AG04449 (cell line): ENCODE data around the gene CXorf65.
A peak's percentile ranks its signal among the peaks of the same experiment; 100 is the strongest.

ENCODE experiments used
- CTCF ChIA-PET: fragments of 350-600 bp; formaldehyde crosslinking; extraction: SDS; loops from one replicate; lab custom pipeline; 2021; ENCODE audit warnings: antibody characterized with exemption; lab: Yijun Ruan, JAX
- POLR2A ChIA-PET: fragments of 400-600, 350-600 bp; formaldehyde crosslinking; extraction: SDS; loops from one replicate; lab custom pipeline; 2020; ENCODE audit warnings: antibody characterized with exemption, inconsistent platforms; lab: Yijun Ruan, JAX
- DNase-seq: peaks from one replicate; pipeline ENCODE4 v3.0.0-alpha.2; 2010; ENCODE audit warnings: low read depth, low spot score
- H3K4me3 ChIP-seq: 2 replicates; pipeline ENCODE4 v1.5.1; 2011; ENCODE audit warnings: low read depth, mild to moderate bottlenecking, control low read depth, low read length
- CTCF ChIP-seq: IDR thresholded peaks from one replicate; pipeline ENCODE4 v1.5.1; 2011; ENCODE audit warnings: mild to moderate bottlenecking, moderate library complexity, low read length, control low read depth, inconsistent platforms; ENCODE audit not compliant: insufficient read depth; ENCODE audit errors: missing control alignments

The CXorf65 gene

GRCh38 chrX:71067712-71068043 is 38.9 kb downstream of the CXorf65 start:
- POLR2A ChIA-PET = interaction anchor here (0.6 to 1.4 kb wide), 2 partner anchors 51 to 224 kb away, joined by 4 to 5 read pairs; partner anchors contain the start of gene MED12
- no peak for DNase-seq
- TF ChIP-seq CTCF = no peak
- H3K4me3 ChIP-seq = peak overlapping the region; percentile 69
- CTCF ChIA-PET = no interaction called here

- CTCF ChIA-PET = no interaction called here
- H3K4me3 ChIP-seq = peak overlapping the region; percentile 69
- DNase-seq = no peak
- POLR2A ChIA-PET = interaction anchor here (1.4 kb wide), 1 partner anchor 52 kb away, joined by 5 read pairs; the partner anchor contains the start of gene MED12
- TF ChIP-seq CTCF = no peak
Observed at GRCh38 chrX:71067089-71067488, 39.5 kb downstream of the CXorf65 start.

DNA sequence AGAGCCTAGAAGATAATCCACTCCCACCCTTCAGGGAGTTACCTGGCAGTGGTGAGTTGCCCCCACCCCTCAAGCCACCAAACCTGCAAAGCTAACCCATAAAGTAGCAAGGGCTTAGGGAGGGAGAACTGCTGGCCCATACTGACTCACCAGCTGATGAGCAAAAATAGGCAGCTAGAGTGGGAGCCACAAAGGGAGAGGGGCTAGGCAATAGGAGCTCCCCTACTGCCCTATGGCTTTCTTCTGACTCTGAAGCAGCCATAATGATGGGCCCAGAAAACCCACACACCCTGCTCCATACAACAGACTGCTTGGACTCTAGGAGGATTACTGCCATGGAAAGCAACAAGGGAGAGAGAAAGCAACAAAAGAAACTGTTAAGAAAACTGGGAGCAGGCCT is 46.4 kb downstream of the CXorf65 start:
- ChIA-PET POLR2A (no interaction called here), CTCF (no interaction called here)
- no peak for TF ChIP-seq CTCF
- DNase-seq = no peak
- no peak overlapping the region for H3K4me3 ChIP-seq

DNA sequence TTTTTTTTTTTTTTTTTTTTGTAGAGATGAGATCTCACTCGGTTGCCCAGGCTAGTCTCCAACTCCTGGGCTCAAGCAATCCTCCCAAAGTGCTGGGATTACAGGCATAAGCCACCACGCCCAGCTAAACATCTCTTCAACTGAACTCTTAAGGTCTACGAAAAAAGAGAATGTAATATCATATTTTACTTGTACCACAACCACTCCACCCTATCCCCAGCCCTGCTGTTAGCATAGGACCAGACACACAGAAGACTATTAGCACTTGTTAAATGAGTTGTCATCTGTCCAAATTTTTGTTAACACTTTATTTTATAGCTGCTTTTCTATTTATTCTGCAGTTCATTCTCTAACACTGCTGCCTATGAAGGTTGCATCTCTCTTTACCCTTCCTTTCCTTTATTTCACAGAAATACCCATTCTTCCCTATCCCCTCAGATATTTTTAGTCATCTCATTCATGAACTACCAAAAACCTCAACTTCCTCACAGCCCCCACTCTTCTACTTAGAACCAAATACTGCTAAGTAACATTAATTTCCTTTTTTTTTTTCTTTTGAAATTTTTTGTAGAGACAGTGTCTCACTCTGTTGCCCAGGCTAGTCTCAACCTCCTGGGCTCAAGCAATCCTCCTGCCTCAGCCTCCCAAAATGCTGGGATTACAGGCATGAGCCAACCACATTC is 48.6 kb downstream of the CXorf65 start:
- CTCF ChIA-PET = no interaction called here
- H3K4me3 ChIP-seq = no peak overlapping the region
- no peak for TF ChIP-seq CTCF
- POLR2A ChIA-PET = no interaction called here
- DNase-seq = no peak

- POLR2A ChIA-PET = no interaction called here
- no peak for TF ChIP-seq CTCF
- CTCF ChIA-PET = no interaction called here
- no peak for DNase-seq
- H3K4me3 ChIP-seq = no peak overlapping the region
Observed at GRCh38 chrX:71056867-71057266, 49.7 kb downstream of the CXorf65 start.
